Activated T-cell treated with anti-CD3 and anti-CD28 coated beads for 4 hours (primary cell): ENCODE measurements around the gene RIC1.
"Not testable (repeated sequence)": the region's sequence is repeated elsewhere in the genome, so short reads cannot be mapped to it uniquely, and the experiment has no call there.

Experiments used
- DNase-seq: peaks from one replicate; pipeline ENCODE4 v3.0.0-alpha.2; 2020

The RIC1 gene

GRCh38 chr9:5683591-5683990 is 54.7 kb downstream of the RIC1 start:
- not testable (repeated sequence) for DNase-seq

GRCh38 chr9:5684101-5684500 is 55.2 kb downstream of the RIC1 start:
- no peak for DNase-seq

GRCh38 chr9:5688109-5688508 is 59.2 kb downstream of the RIC1 start:
- no peak for DNase-seq

GRCh38 chr9:5690278-5690677 is 61.4 kb downstream of the RIC1 start:
- no peak for DNase-seq

- DNase-seq, result no peak
Observed at GRCh38 chr9:5695860-5696259, 67.0 kb downstream of the RIC1 start.

- no peak for DNase-seq
Observed at GRCh38 chr9:5696884-5697283, 68.0 kb downstream of the RIC1 start.

- no peak for DNase-seq
Observed at GRCh38 chr9:5698004-5698403, 69.1 kb downstream of the RIC1 start.

- DNase-seq, result no peak
Observed at GRCh38 chr9:5698810-5699556, 70.1 kb downstream of the RIC1 start.

- DNase-seq, result no peak
Observed at GRCh38 chr9:5708414-5708813, 79.5 kb downstream of the RIC1 start.

GRCh38 chr9:5712651-5713390 is 83.9 kb downstream of the RIC1 start:
- no peak for DNase-seq

- DNase-seq, result no peak
Observed at GRCh38 chr9:5714501-5715401, 85.8 kb downstream of the RIC1 start.

GRCh38 chr9:5715548-5716127 is 86.7 kb downstream of the RIC1 start:
- DNase-seq, result no peak

- not testable (repeated sequence) for DNase-seq
Observed at GRCh38 chr9:5717434-5717833, 88.5 kb downstream of the RIC1 start.

- no peak for DNase-seq
Observed at GRCh38 chr9:5718296-5719032, 89.6 kb downstream of the RIC1 start.

- DNase-seq, result no peak
Observed at GRCh38 chr9:5719100-5719926, 90.4 kb downstream of the RIC1 start.

GRCh38 chr9:5720151-5720550 is 91.2 kb downstream of the RIC1 start:
- DNase-seq, result no peak

GRCh38 chr9:5721279-5722087 is 92.6 kb downstream of the RIC1 start:
- no peak for DNase-seq

- DNase-seq, result not testable (repeated sequence)
Observed at GRCh38 chr9:5722679-5723078, 93.8 kb downstream of the RIC1 start.

GRCh38 chr9:5735072-5735471 is 106.2 kb downstream of the RIC1 start:
- no peak for DNase-seq

- DNase-seq, result no peak
Observed at GRCh38 chr9:5736563-5737346, 107.8 kb downstream of the RIC1 start.
